ENCODE data around the gene FNDC8. TPM values are rescaled to one million over a fixed set of nuclear protein-coding genes. Genes with fewer than 3 reads are reported as not detected.
"Not testable (repeated sequence)": the region's sequence is repeated elsewhere in the genome, so short reads cannot be mapped to it uniquely, and the experiment has no call there.

Gene FNDC8
- total RNA-seq, 1 experiment from 2014 or later = not detected

GRCh38 chr17:35169835-35170363, 48.5 kb downstream of the FNDC8 start:
- intact Hi-C loops (cut with micrococcal nuclease; ENCODE audit: unreplicated experiment) = loop anchor here (5.0 to 10.0 kb wide), 2 partner anchors 145 to 577 kb away; no protein-coding TSS in a partner anchor
- no peaks in the 10 kb centered on the region for H3K4me1 Mint-ChIP-seq (ENCODE audit: low read depth, unreplicated experiment)
- H3K27ac Mint-ChIP-seq (ENCODE audit: unreplicated experiment) = no peak overlapping the region
- no peaks in the 10 kb centered on the region for H3K9me3 Mint-ChIP-seq (ENCODE audit: low read depth, unreplicated experiment)
- H3K4me3 Mint-ChIP-seq (ENCODE audit: low read depth, unreplicated experiment) = no peak overlapping the region
- BruUV-seq (replicated peaks) = no TSS peak
- peaks cover 34% of the 10 kb centered on the region for H3K27me3 Mint-ChIP-seq (ENCODE audit: unreplicated experiment)
- TF ChIP-seq CTCF (IDR thresholded peaks at IDR 0.05; ENCODE audit: unreplicated experiment) = no peak
- CTCF ChIA-PET = interaction anchor here (0.6 to 1.5 kb wide), 3 partner anchors 364 to 400 kb away, joined by 4 to 5 read pairs (median 4); no protein-coding TSS in a partner anchor
- H3K36me3 Mint-ChIP-seq (ENCODE audit: insufficient read depth, unreplicated experiment) = no peaks in the 10 kb centered on the region
- DNase-seq = no peak

GRCh38 chr17:35170968-35171771, 49.8 kb downstream of the FNDC8 start:
- intact Hi-C loops (cut with micrococcal nuclease; ENCODE audit: unreplicated experiment) = loop anchor here (1.0 to 10.0 kb wide), 3 partner anchors 144 to 576 kb away; no protein-coding TSS in a partner anchor
- CTCF ChIA-PET = interaction anchor here (0.6 to 1.5 kb wide), 5 partner anchors 47 to 578 kb away, joined by 4 to 5 read pairs (median 4); no protein-coding TSS in a partner anchor
- no peaks in the 10 kb centered on the region for H3K4me1 Mint-ChIP-seq (ENCODE audit: low read depth, unreplicated experiment)
- no TSS peak for BruUV-seq (replicated peaks)
- no peak for DNase-seq
- no peaks in the 10 kb centered on the region for H3K36me3 Mint-ChIP-seq (ENCODE audit: insufficient read depth, unreplicated experiment)
- peaks cover 45% of the 10 kb centered on the region for H3K27me3 Mint-ChIP-seq (ENCODE audit: unreplicated experiment)
- no peaks in the 10 kb centered on the region for H3K9me3 Mint-ChIP-seq (ENCODE audit: low read depth, unreplicated experiment)
- TF ChIP-seq CTCF (IDR thresholded peaks at IDR 0.05; ENCODE audit: unreplicated experiment) = no peak
- no peak overlapping the region for H3K27ac Mint-ChIP-seq (ENCODE audit: unreplicated experiment)
- no peak overlapping the region for H3K4me3 Mint-ChIP-seq (ENCODE audit: low read depth, unreplicated experiment)

- intact Hi-C loops (cut with micrococcal nuclease; ENCODE audit: unreplicated experiment) = loop anchor here (1.0 to 10.0 kb wide), 3 partner anchors 143 to 575 kb away; no protein-coding TSS in a partner anchor
- Mint-ChIP-seq H3K4me1 (ENCODE audit: low read depth, unreplicated experiment) (no peaks in the 10 kb centered on the region), H3K27ac (ENCODE audit: unreplicated experiment) (no peak overlapping the region), H3K9me3 (ENCODE audit: low read depth, unreplicated experiment) (no peaks in the 10 kb centered on the region), H3K36me3 (ENCODE audit: insufficient read depth, unreplicated experiment) (no peaks in the 10 kb centered on the region), H3K27me3 (ENCODE audit: unreplicated experiment) (peaks cover 45% of the 10 kb centered on the region), H3K4me3 (ENCODE audit: low read depth, unreplicated experiment) (no peak overlapping the region)
- no peak for DNase-seq
- no TSS peak for BruUV-seq (replicated peaks)
- CTCF ChIA-PET = interaction anchor here (1.4 kb wide), 1 partner anchor 368 kb away, joined by 5 read pairs; no protein-coding TSS in a partner anchor
- no peak for TF ChIP-seq CTCF (IDR thresholded peaks at IDR 0.05; ENCODE audit: unreplicated experiment)
Observed at GRCh38 chr17:35171834-35172233, 50.4 kb downstream of the FNDC8 start.

- H3K4me3 Mint-ChIP-seq (ENCODE audit: low read depth, unreplicated experiment); H3K4me1 Mint-ChIP-seq (ENCODE audit: low read depth, unreplicated experiment); H3K9me3 Mint-ChIP-seq (ENCODE audit: low read depth, unreplicated experiment); CTCF ChIA-PET; H3K36me3 Mint-ChIP-seq (ENCODE audit: insufficient read depth, unreplicated experiment); H3K27ac Mint-ChIP-seq (ENCODE audit: unreplicated experiment); DNase-seq; BruUV-seq (replicated peaks): not testable (repeated sequence)
- H3K27me3 Mint-ChIP-seq (ENCODE audit: unreplicated experiment) = peaks cover 43% of the 10 kb centered on the region
- intact Hi-C loops (cut with micrococcal nuclease; ENCODE audit: unreplicated experiment) = loop anchor here (5.0 to 10.0 kb wide), 2 partner anchors 142 to 575 kb away; no protein-coding TSS in a partner anchor
Observed at GRCh38 chr17:35172321-35172720, 50.9 kb downstream of the FNDC8 start.
